Measurements from ENCODE around the gene TPCN2. TPM values are rescaled to one million over a fixed set of nuclear protein-coding genes. Genes with fewer than 3 reads are reported as not detected.

TPCN2 gene
- total and polyA plus RNA-seq, 2 of the 8 experiments (the other 6 are each of a cell fraction or from before 2014, with no cell fraction given), result 9.7 to 18.6 TPM

MicroRNAs encoded within 50 kb of the gene (microRNA counts, 767-probe panel; counts per million panel counts)
- microRNA hsa-miR-3164, result 879 counts per million, percentile 95 among the panel's probes with 10 or more counts

Small RNA genes within 50 kb of the gene (microRNA-seq; reads per million reads assigned to microRNA genes)
- 0.20 to 0.46 reads per million in 2 experiments for gene MIR3164 (ENCODE audit: borderline microRNAs expressed in 2 of 2, borderline number of aligned reads in 2 of 2, borderline replicate concordance in 1 of 2)

Small RNA genes within 50 kb of the gene (small RNA-seq; reads per million reads assigned to genes)
- gene MIR3164 (ENCODE audit: insufficient read depth), result 1.5 reads per million

Other genes starting within 250 kb of the TPCN2 start
- 9.6 and 12.2 TPM in 2 replicates for gene CPT1A, start 207.0 kb upstream of the TPCN2 start, total RNA-seq (2021; fragmentation: NEBNext Ultra II Directional; extraction: Animal tissue kit (Norgen Biotek cat#: 25700))
- gene CPT1A, start 207.0 kb upstream of the TPCN2 start, polyA plus RNA-seq (2011; rRNA removed), result 2.9 and 3.8 TPM in 2 replicates
- gene MRPL21, start 145.1 kb upstream of the TPCN2 start, total RNA-seq (2021; fragmentation: NEBNext Ultra II Directional; extraction: Animal tissue kit (Norgen Biotek cat#: 25700)), result 103 and 107 TPM in 2 replicates
- gene MRPL21, start 145.1 kb upstream of the TPCN2 start, polyA plus RNA-seq (2011; rRNA removed), result 72.0 and 102 TPM in 2 replicates
- 17.6 and 19.1 TPM in 2 replicates for gene IGHMBP2, start 145.0 kb upstream of the TPCN2 start, total RNA-seq (2021; fragmentation: NEBNext Ultra II Directional; extraction: Animal tissue kit (Norgen Biotek cat#: 25700))
- 8.4 and 11.5 TPM in 2 replicates for gene IGHMBP2, start 145.0 kb upstream of the TPCN2 start, polyA plus RNA-seq (2011; rRNA removed)
- not detected in 2 replicates for gene MRGPRD, start 67.9 kb upstream of the TPCN2 start, total RNA-seq (2021; fragmentation: NEBNext Ultra II Directional; extraction: Animal tissue kit (Norgen Biotek cat#: 25700))
- gene MRGPRD, start 67.9 kb upstream of the TPCN2 start, polyA plus RNA-seq (2011; rRNA removed), result not detected in 2 replicates
- 11.0 and 11.9 TPM in 2 replicates for gene MRGPRF, start 35.7 kb upstream of the TPCN2 start, total RNA-seq (2021; fragmentation: NEBNext Ultra II Directional; extraction: Animal tissue kit (Norgen Biotek cat#: 25700))
- 7.5 and 12.2 TPM in 2 replicates for gene MRGPRF, start 35.7 kb upstream of the TPCN2 start, polyA plus RNA-seq (2011; rRNA removed)
- 0.15 and 0.20 TPM in 2 replicates for gene SMIM38, start 107.0 kb downstream of the TPCN2 start, total RNA-seq (2021; fragmentation: NEBNext Ultra II Directional; extraction: Animal tissue kit (Norgen Biotek cat#: 25700))
- gene SMIM38, start 107.0 kb downstream of the TPCN2 start, polyA plus RNA-seq (2011; rRNA removed), result 0.17 TPM in 2 replicates
- 0.67 and 0.86 TPM in 2 replicates for gene MYEOV, start 245.2 kb downstream of the TPCN2 start, total RNA-seq (2021; fragmentation: NEBNext Ultra II Directional; extraction: Animal tissue kit (Norgen Biotek cat#: 25700))
- gene MYEOV, start 245.2 kb downstream of the TPCN2 start, polyA plus RNA-seq (2011; rRNA removed), result 0.44 and 1.0 TPM in 2 replicates